H9 (cell line): ENCODE measurements around the gene TMCO4. TPM values are rescaled to one million over a fixed set of nuclear protein-coding genes. Genes with fewer than 3 reads are reported as not detected.

Source experiments
- DNase-seq: peaks from one replicate; pipeline ENCODE4 v3.0.0-alpha.2; 2017
- H2AFZ ChIP-seq: one replicate; pipeline ENCODE4 v1.6.1; 2013; ENCODE audit warnings: mild to moderate bottlenecking, low read length, control low read depth, moderate library complexity
- H2AK5ac ChIP-seq: 2 replicates; pipeline ENCODE4 v1.6.1; 2013; ENCODE audit warnings: low read length, control low read depth, mixed read lengths; ENCODE audit not compliant: insufficient read length
- H2BK120ac ChIP-seq: one replicate; pipeline ENCODE4 v1.6.1; 2013; ENCODE audit warnings: low read depth, mild to moderate bottlenecking, low read length, control low read depth, inconsistent platforms; ENCODE audit not compliant: poor library complexity, severe bottlenecking
- H2BK12ac ChIP-seq: 2 replicates; pipeline ENCODE4 v1.6.1; 2013; ENCODE audit warnings: low read length, control low read depth, mixed read lengths, low read depth; ENCODE audit not compliant: insufficient read length
- H2BK15ac ChIP-seq: 2 replicates; pipeline ENCODE4 v1.6.1; 2013; ENCODE audit warnings: low read depth, low read length, control low read depth
- H2BK20ac ChIP-seq: one replicate; pipeline ENCODE4 v1.6.1; 2013; ENCODE audit warnings: low read depth, mild to moderate bottlenecking, low read length, control low read depth, inconsistent platforms; ENCODE audit not compliant: poor library complexity, severe bottlenecking
- H2BK5ac ChIP-seq: 2 replicates; pipeline ENCODE4 v1.6.1; 2013; ENCODE audit warnings: low read length, control low read depth, mixed read lengths; ENCODE audit not compliant: insufficient read length
- H3K14ac ChIP-seq: 2 replicates; pipeline ENCODE4 v1.6.1; 2013; ENCODE audit warnings: low read length, control low read depth; ENCODE audit not compliant: insufficient read depth
- H3K18ac ChIP-seq: 2 replicates; pipeline ENCODE4 v1.6.1; 2013; ENCODE audit warnings: low read depth, mild to moderate bottlenecking, mixed read lengths, low read length, control low read depth; ENCODE audit not compliant: insufficient read length
- H3K23ac ChIP-seq: 2 replicates; pipeline ENCODE4 v1.6.1; 2013; ENCODE audit warnings: low read length, control low read depth, mixed read lengths, low read depth; ENCODE audit not compliant: insufficient read length
- H3K23me2 ChIP-seq: 2 replicates; pipeline ENCODE4 v1.6.1; 2013; ENCODE audit warnings: low read depth, mild to moderate bottlenecking, mixed read lengths, low read length, control low read depth; ENCODE audit not compliant: insufficient read length, poor library complexity, severe bottlenecking
- H3K27ac ChIP-seq: 2 replicates; pipeline ENCODE4 v1.5.1; 2013; ENCODE audit warnings: low read length, control low read depth, mixed read lengths, low read depth; ENCODE audit not compliant: insufficient read length
- H3K27me3 ChIP-seq: 2 replicates; pipeline ENCODE4 v1.6.1; 2013; ENCODE audit warnings: low read length, control low read depth, inconsistent platforms; ENCODE audit not compliant: insufficient read depth
- H3K4ac ChIP-seq: 2 replicates; pipeline ENCODE4 v1.6.1; 2013; ENCODE audit warnings: low read depth, mild to moderate bottlenecking, control low read depth, inconsistent platforms, low read length, moderate library complexity
- H3K4me1 ChIP-seq: 2 replicates; pipeline ENCODE4 v1.6.1; 2013; ENCODE audit warnings: low read length, control low read depth, inconsistent platforms; ENCODE audit not compliant: insufficient read depth
- H3K4me2 ChIP-seq: 2 replicates; pipeline ENCODE4 v1.6.1; 2013; ENCODE audit warnings: low read length, control low read depth, mixed read lengths; ENCODE audit not compliant: insufficient read length, insufficient read depth
- H3K56ac ChIP-seq: 2 replicates; pipeline ENCODE4 v1.6.1; 2013; ENCODE audit warnings: low read depth, mild to moderate bottlenecking, mixed read lengths, low read length, control low read depth; ENCODE audit not compliant: insufficient read length
- H3K79me1 ChIP-seq: 2 replicates; pipeline ENCODE4 v1.6.1; 2013; ENCODE audit warnings: low read depth, mild to moderate bottlenecking, moderate library complexity, low read length, control low read depth, inconsistent platforms; ENCODE audit not compliant: insufficient read depth, poor library complexity, severe bottlenecking
- H3K79me2 ChIP-seq: 2 replicates; pipeline ENCODE4 v1.6.1; 2013; ENCODE audit warnings: low read length, control low read depth, inconsistent platforms; ENCODE audit not compliant: insufficient read depth
- H3K9ac ChIP-seq: 2 replicates; pipeline ENCODE4 v1.6.1; 2013; ENCODE audit warnings: low read length, control low read depth, mixed read lengths; ENCODE audit not compliant: insufficient read length; ENCODE audit errors: extremely low read depth
- H3K9me3 ChIP-seq: one replicate; pipeline ENCODE4 v1.6.1; 2013; ENCODE audit warnings: low read depth, low read length, inconsistent platforms; ENCODE audit not compliant: control insufficient read depth
- H3T11ph ChIP-seq: one replicate; pipeline ENCODE4 v1.6.1; 2013; ENCODE audit warnings: mild to moderate bottlenecking, low read length, control low read depth, inconsistent platforms
- H4K20me1 ChIP-seq: one replicate; pipeline ENCODE4 v1.6.1; 2013; ENCODE audit not compliant: control insufficient read depth, insufficient read length, insufficient read depth
- H4K5ac ChIP-seq: 2 replicates; pipeline ENCODE4 v1.6.1; 2013; ENCODE audit warnings: low read depth, mild to moderate bottlenecking, mixed read lengths, low read length, control low read depth; ENCODE audit not compliant: insufficient read length
- H4K8ac ChIP-seq: replicated peaks from 2 replicates; pipeline ENCODE4 v1.6.1; 2013; ENCODE audit warnings: low read length, control low read depth, mixed read lengths, low read depth; ENCODE audit not compliant: insufficient read length
- H4K91ac ChIP-seq: 2 replicates; pipeline ENCODE4 v1.6.1; 2013; ENCODE audit warnings: low read depth, mild to moderate bottlenecking, moderate library complexity, mixed read lengths, low read length, control low read depth; ENCODE audit not compliant: insufficient read length
- H3K27ac Mint-ChIP-seq, 3 experiments: 2 replicates in 2 of 3; 3 replicates in 1 of 3; pipeline ENCODE4 v1.8.0; 2020 to 2021; ENCODE audit warnings: mixed read lengths in 3 of 3, mild to moderate bottlenecking in 1 of 3, moderate library complexity in 1 of 3
- H3K27me3 Mint-ChIP-seq: 2 replicates; pipeline ENCODE4 v1.8.0; 2021; ENCODE audit warnings: low read depth, mild to moderate bottlenecking, moderate library complexity, mixed read lengths
- H3K36me3 Mint-ChIP-seq, 3 experiments: 2 replicates in 2 of 3; 3 replicates in 1 of 3; pipeline ENCODE4 v1.8.0; 2020 to 2021; ENCODE audit warnings: low read depth in 3 of 3, mixed read lengths in 3 of 3; ENCODE audit not compliant: insufficient read depth in 1 of 3
- H3K4me1 Mint-ChIP-seq, 2 experiments: 2 replicates each; pipeline ENCODE4 v1.8.0; 2020; ENCODE audit warnings: mixed read lengths in 2 of 2
- H3K4me3 Mint-ChIP-seq, 2 experiments: 2 replicates in 1 of 2; 3 replicates in 1 of 2; pipeline ENCODE4 v1.8.0; 2020 to 2021; ENCODE audit warnings: mild to moderate bottlenecking in 2 of 2, mixed read lengths in 2 of 2, moderate library complexity in 1 of 2
- H3K9me3 Mint-ChIP-seq, 2 experiments: 2 replicates in 1 of 2; 3 replicates in 1 of 2; pipeline ENCODE4 v1.8.0; 2020; ENCODE audit warnings: mild to moderate bottlenecking in 2 of 2, mixed read lengths in 2 of 2, moderate library complexity in 1 of 2
- WGBS: extraction: QIAGEN DNeasy Blood & Tissue Kit; methylation state at CpG from one replicate; pipeline ENCODE4 v1.1.7; 2013; ENCODE audit warnings: missing lambda C conversion rate, low lambda C conversion rate, mixed read lengths; ENCODE audit not compliant: insufficient read length; ENCODE audit errors: extremely low coverage; 5-methylcytosine and 5-hydroxymethylcytosine counted together
- total RNA-seq: library from RNA; stranded (reverse); gene quantifications from 2 replicates; pipeline ENCODE4 v1.2.1, GENCODE V29; 2021
- TF ChIP-seq, protein P1 (sequence below): fragments of 200-600 bp; sonication (generic); conservative IDR thresholded peaks from 3 replicates; pipeline ENCODE4 v1.8.0; 2021; ENCODE audit warnings: antibody characterized with exemption, mild to moderate bottlenecking

Gene TMCO4
- total RNA-seq, 1 experiment from 2014 or later: 4.0 TPM

- Histone ChIP-seq H3T11ph (no peak overlapping the region), H3K27me3 (peaks cover 2% of the 10 kb centered on the region; the same call in 1 of the 2 replicates), H3K18ac (no peak overlapping the region), H4K8ac (no peak overlapping the region), H2BK20ac (no peak overlapping the region), H2AK5ac (no peak overlapping the region), H2BK15ac (no peak overlapping the region), H3K56ac (no peak overlapping the region), H3K9me3 (no peaks in the 10 kb centered on the region), H3K14ac (no peak overlapping the region; the same call in 1 of the 2 replicates), H2BK120ac (no peak overlapping the region), H4K20me1 (no peaks in the 10 kb centered on the region), H2BK5ac (no peak overlapping the region), H3K4me2 (no peak overlapping the region), H3K4me1 (no peaks in the 10 kb centered on the region), H3K27ac (no peak overlapping the region), H3K9ac (no peak overlapping the region), H2AFZ (no peak overlapping the region), H3K4ac (no peak overlapping the region), H3K23me2 (no peaks in the 10 kb centered on the region), H3K79me2 (no peaks in the 10 kb centered on the region), H4K5ac (no peak overlapping the region), H2BK12ac (no peak overlapping the region), H3K23ac (no peak overlapping the region), H3K79me1 (no peaks in the 10 kb centered on the region), H4K91ac (no peak overlapping the region)
- Mint-ChIP-seq H3K27me3 (peaks cover 7% of the 10 kb centered on the region), H3K4me1 (peaks cover 21 to 36% of the 10 kb centered on the region in 2 experiments), H3K4me3 (no peak overlapping the region), H3K9me3 (no peaks in the 10 kb centered on the region), H3K36me3 (no peaks in the 10 kb centered on the region), H3K27ac (peak overlapping the region in 1 of 3 experiments; percentile 76; a peak in 1 of 7 replicates)
- no CpG with 5 or more reads among the region's 9 CpGs for WGBS
- TF ChIP-seq, protein P1, sequence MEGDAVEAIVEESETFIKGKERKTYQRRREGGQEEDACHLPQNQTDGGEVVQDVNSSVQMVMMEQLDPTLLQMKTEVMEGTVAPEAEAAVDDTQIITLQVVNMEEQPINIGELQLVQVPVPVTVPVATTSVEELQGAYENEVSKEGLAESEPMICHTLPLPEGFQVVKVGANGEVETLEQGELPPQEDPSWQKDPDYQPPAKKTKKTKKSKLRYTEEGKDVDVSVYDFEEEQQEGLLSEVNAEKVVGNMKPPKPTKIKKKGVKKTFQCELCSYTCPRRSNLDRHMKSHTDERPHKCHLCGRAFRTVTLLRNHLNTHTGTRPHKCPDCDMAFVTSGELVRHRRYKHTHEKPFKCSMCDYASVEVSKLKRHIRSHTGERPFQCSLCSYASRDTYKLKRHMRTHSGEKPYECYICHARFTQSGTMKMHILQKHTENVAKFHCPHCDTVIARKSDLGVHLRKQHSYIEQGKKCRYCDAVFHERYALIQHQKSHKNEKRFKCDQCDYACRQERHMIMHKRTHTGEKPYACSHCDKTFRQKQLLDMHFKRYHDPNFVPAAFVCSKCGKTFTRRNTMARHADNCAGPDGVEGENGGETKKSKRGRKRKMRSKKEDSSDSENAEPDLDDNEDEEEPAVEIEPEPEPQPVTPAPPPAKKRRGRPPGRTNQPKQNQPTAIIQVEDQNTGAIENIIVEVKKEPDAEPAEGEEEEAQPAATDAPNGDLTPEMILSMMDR: no peak
- no peak for DNase-seq
Observed at GRCh38 chr1:19656134-19656779, 143.5 kb downstream of the TMCO4 start.
